Stimulated activated CD4-positive, alpha-beta T cell treated with anti-CD3 and anti-CD28 coated beads, Interleukin-4, amount 100 ng/mL, for 4 hours (primary cell): ENCODE data around the gene BIN1.

Experiments used
- DNase-seq, 2 experiments: peaks; one replicate each; pipeline ENCODE4 v3.0.0-alpha.2; 2020

BIN1 gene

GRCh38 chr2:127054996-127055785 lies 51.8 kb downstream of the BIN1 start:
- no peak for DNase-seq

GRCh38 chr2:127054604-127054930 lies 52.4 kb downstream of the BIN1 start:
- no peak for DNase-seq

GRCh38 chr2:127053731-127054603 lies 53.0 kb downstream of the BIN1 start:
- DNase-seq = no peak

- DNase-seq = no peak
Measured at GRCh38 chr2:127052771-127053691, 53.9 kb downstream of the BIN1 start.

DNA sequence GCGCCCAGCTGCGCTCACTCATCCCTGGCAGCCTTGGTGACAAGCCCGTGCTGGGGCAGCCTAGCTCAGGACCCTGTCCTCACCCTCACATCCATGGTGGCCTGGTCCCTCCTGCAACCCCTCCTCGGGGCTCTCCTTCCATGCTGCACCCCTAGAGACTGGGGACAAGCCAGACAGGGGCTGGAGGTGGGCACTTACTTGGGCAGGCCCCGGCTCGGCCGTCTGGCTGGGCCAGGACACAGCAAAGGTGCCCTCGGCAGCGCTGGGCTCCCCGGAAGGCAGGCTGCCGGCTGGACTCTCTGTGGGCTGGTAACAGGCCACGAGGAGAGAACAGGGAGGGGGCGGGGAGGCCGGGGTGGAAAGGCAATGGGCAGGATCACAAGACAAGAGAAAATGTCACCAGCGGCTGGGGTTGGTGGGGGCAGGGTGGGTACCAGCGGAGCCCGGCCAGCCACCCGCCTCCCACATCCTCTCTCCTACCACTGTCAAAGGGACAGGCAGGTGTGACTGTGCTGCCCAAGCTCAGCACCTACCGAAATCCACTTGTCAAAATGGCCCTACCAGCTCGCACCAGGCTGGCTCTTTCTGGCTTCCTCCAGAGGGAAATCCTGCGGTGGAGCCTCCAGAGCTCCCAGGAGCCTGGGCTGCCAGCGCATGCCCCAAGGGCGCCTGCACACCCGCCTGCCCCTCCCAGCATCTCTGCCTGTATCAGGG lies 54.7 kb downstream of the BIN1 start:
- DNase-seq = no peak

- no peak for DNase-seq
Measured at GRCh38 chr2:127051116-127052056, 55.6 kb downstream of the BIN1 start.

- no peak for DNase-seq
Measured at GRCh38 chr2:127050803-127051115, 56.2 kb downstream of the BIN1 start.

DNA sequence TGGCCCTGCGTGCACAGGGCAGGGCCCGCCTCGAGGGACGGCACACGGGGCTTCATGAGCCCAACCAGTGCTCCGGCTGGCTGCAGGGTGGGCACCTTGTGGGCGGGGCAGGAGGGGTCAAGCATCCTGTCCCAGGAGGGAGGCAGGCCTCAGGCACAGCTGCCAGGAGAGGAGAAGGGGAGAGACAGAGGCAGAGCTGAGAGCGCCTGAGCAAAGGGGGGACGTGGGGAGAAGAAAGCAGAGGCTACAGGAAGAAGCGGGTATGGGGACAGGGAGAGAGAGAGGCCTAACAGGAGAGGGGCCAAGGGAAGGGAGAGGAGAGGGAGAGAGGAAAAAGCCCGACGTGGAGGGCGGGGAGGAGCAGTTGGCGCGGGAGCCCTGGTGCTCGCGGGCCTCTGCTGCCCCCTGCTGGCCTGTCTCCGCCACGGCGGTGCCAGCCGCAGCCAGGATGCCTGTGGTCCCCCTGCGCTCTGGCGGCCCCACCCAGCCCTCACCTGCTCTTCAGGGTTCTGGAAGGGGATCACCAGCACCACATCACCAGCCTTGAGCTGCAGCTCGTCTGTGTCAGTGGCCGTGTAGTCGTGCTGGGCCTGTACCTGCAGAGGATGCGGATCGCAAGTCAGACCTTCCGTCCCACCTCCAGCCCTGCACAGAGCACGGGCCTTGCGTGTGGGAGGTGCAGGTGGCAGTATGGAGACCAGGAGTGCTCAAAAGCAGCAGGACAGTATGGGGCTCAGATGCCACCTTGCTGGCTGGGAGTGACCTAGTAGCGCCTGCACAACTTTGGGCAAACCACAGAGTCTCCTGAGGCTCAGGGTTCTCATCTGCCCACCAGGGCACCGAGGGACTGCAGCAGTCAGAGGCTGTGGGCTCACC lies 56.8 kb downstream of the BIN1 start:
- DNase-seq = peak; percentile 24 to 70

DNA sequence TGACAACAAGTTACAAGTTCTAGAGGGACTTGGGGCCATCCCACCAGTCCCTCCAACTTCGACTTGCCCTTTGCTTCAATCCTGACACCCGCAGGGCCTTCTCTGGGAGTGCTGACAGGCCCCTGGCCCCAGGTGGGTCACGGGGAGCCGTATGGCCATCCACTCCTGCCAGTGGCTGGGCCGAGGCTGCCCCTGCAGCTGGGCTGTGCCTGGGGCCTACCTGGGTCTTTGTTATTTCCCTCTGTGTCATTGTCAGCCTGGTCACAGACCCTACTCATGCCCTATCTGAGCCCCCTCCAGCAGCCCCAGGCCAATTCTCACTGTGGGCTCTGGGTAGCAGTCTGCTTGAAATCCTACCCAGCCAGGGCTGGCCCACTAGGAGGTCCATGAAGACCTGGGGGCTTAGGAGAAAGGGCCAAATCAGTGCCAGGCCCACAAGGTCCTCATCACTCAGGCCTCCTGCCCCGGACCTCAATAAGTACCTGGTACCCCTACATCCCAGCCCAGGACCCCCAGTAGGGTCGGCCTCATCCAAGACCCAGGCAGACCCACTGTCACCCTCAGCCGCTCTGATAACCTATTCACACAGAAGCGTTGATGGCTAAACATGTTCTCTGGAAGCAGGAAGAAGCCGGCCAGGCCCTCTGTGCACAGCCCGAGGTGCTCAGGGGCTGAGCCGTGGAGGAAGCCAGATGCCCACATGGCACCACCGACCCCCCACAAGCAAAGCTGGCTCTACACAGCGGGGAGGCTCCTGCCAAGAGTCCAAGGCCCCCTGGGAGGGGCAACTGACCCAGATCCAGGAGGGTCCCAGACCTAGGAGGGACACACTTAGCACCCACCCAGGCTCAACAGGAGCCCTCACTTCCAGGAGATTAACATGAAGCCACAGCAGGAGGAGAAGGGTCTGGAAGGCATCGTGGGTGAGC lies 57.7 kb downstream of the BIN1 start:
- DNase-seq = no peak

GRCh38 chr2:127048618-127048935 lies 58.4 kb downstream of the BIN1 start:
- DNase-seq = no peak

DNA sequence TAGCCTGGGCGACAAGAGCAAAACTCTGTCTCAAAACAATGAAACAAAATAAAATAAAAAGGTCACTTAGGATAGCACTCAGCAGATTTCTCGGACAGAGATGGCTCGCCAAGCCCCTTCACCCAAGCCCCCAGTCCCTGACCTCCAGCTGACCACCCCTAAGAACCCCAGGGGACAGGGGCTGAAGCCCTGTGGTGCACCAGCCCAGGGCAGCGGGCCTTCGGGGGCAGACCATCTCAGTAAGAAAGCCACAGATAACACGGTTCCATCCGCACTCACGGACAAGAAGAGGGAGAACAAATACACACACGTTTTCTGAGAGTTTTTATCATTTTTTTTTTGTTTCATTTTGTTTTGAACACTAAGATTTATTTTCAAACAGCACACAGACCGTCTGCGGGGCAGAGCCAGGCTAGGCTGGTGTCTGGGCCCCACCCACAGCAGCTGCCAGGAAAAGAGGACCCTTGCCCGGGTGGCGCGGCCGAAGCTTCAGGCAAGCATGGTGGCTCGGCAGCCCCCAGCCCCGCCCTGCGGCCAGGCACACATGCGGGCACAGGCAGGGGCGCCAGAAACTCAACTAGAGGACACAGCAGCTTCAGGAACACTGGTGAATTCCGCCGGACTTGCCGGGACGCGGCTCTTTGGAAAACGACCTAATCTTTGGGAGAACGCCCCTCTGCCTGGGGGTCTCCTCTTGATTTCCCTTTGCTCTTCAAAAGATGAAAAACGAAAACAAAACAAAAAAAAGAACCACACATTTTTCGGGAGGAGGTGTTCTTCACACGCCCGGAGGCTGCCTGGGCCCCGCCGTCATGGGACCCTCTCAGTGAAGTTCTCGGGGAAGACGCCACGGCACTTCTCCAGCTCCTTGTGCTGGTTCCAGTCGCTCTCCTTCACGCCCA lies 59.0 kb downstream of the BIN1 start:
- DNase-seq = no peak

DNA sequence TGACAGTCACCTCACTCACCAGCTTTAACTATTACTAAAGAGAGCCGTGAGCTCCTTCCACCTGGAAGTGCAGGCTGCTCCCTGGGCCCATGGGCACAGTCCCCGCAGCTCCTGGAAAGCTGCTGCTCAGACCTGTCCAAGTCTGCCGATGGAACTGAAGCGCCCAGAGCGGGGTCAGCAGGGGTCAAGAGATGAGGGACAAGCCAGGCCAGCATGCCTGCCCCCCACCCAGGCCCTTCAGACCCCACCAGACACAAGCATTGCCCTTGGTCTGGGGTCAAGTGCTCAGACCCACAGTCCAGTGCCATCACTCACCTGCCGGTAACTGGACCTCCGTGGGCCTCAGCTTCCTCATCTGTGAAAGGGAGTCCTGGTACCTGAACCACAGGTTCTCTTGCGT lies 59.9 kb downstream of the BIN1 start:
- no peak for DNase-seq

DNA sequence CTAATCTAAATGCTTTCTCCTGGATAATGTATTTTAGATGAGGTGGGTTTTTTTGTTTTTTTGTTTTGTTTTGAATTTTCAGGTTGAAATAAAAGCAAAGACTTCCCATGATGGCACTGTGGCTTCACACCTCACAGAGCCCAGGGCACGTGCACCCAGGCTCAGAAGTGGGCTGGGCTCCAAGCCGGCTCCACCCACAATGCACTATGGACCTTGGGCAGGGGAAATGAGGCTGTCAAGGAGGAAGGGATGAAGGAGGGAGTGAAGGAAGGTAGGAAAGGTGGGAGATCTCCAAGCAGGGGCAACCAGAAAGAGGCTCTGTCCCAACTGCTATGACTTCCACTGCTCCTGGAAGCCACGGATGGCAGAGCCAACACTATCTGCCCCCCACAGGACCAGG lies 60.4 kb downstream of the BIN1 start:
- no peak for DNase-seq

GRCh38 chr2:127045792-127046501 lies 61.0 kb downstream of the BIN1 start:
- no peak for DNase-seq

DNA sequence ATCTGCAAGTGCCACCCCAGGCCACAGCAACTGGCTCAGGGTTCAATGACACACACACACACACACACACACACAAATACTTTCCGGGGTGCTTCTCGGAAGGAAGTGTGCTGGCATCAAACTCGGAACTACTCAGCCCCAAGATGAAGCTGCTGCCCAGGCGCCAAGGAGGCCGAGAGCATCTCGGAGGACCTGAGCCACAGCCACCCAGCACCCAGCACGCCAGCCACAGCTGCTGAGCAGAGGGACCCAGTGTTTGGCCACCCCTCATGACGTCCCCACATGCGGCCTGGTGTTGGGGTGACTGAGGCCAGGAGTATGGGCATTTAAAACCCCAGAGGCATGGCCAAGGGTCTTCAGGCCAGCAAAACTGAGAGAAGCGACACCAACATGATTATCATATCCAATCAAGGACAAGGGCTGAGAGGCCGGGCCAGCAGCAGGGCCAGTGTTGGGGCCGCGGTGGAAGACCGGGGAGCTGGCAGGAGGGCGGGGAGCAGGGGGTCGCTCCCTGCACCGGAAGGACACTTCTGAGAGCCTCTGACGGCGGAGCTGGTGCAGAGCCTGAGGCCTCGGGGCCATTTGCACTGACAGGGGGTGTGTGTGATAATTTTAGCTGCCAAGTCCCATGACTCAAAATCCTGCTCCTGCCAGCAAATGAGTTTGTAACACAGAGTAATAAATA lies 61.8 kb downstream of the BIN1 start:
- DNase-seq = no peak

DNA sequence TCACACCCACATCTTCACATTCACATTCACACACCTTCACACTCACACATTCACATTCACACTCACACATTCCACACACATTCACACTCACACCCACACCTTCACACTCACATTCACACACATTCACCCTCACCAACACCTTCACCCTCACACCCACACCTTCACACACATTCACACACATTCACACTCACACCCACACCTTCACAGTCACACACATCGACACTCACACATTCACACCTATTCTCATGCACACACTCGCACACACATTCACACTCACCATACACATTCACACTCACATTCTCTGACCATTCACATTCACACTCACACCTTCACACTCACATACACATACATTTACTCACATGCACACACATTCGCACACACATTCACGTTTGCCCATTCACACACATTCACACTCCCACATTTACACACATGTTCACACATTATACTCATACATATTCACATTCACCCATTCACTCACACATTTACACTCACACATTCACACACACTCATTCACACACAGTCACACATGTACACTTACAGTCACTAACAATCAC lies 62.7 kb downstream of the BIN1 start:
- no peak for DNase-seq
